HG03558 (cell line): ENCODE measurements around the gene AGMO.

ENCODE experiments used
- ATAC-seq: cut with Tn5 transposase; IDR thresholded peaks from one replicate; pipeline ENCODE4 v1.9.1; 2021; ENCODE audit warnings: moderate number of reproducible peaks; ENCODE audit not compliant: unreplicated experiment; ENCODE audit errors: extremely low read depth

Gene AGMO

DNA sequence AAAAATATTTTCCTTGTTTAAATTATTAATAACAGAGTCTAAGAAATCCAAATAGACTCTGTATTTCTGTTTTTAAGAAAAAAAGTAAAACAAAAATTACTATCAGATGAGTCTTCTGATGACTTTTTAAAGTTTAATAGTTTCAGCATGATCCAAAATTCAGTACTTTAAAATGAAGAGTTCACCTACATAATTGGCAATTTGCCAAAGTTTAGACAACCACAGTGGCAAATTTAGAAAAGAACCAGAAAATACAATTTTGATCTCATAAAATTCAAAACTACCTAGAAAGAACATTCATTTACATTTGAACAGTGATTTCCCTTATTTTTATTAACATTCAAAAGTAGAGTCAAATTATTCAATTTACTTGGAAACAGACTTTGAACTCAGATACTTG is 56.1 kb downstream of the AGMO start:
- ATAC-seq: no peak

DNA sequence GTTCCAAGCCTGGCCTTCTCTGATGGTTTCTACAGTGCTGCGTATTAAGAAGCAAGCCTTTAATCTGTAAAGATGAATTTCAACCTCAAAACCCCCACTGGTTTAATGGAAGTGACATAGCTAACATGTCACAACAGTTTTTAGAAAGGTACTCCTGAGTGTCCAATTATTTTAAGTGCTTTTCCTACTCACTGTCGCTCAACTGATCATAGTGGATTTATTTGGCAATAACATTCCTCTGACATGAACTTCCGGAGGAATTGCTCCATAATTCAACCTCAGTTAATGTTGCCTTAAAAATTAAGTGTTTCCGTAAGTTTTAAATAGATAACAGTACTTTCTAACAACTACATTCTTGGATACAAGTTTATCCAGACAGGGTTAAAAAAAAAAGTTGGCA is 57.5 kb downstream of the AGMO start:
- ATAC-seq: no peak

- no peak for ATAC-seq
Measured at GRCh38 chr7:15503603-15504290, 58.1 kb downstream of the AGMO start.

GRCh38 chr7:15498465-15498864 is 63.4 kb downstream of the AGMO start:
- no peak for ATAC-seq

GRCh38 chr7:15495170-15495569 is 66.6 kb downstream of the AGMO start:
- ATAC-seq: no peak

GRCh38 chr7:15494711-15495110 is 67.1 kb downstream of the AGMO start:
- no peak for ATAC-seq

DNA sequence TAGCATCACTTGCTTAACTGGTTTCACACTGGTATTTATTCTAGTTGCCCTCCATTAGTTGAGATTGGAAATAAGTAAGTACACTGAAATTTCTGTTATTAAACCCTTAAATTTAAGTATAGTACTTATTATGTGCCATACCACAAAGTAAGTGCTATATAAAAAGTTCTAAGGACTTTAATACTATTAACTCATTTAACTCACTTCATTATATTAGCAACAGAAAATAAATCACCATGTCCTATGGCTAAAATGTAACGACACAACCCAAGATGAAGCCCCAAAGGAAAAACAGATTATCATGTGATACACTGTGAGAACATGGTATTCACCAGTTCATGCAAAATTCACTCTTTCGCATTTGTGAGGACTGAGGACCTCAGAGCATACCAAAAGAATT is 70.5 kb downstream of the AGMO start:
- ATAC-seq: no peak

DNA sequence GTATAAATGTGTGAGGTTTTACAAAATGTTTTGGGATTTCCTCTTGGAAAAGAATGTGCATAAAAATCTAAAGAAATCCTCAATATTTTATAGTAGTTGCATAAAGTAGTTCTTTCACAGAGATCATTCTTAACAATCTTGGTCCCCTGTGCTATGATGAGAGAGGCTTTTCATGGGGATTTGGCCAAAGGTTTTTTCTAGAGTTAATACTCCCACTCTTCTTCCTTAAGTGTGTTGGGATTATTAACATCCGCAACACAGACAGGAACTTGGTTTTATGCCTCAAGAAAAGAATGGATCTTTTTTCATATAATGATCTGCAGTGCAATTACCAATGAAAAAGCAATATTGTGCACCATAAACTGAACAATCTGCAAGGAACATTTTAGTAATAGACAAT is 71.5 kb downstream of the AGMO start:
- ATAC-seq: no peak

DNA sequence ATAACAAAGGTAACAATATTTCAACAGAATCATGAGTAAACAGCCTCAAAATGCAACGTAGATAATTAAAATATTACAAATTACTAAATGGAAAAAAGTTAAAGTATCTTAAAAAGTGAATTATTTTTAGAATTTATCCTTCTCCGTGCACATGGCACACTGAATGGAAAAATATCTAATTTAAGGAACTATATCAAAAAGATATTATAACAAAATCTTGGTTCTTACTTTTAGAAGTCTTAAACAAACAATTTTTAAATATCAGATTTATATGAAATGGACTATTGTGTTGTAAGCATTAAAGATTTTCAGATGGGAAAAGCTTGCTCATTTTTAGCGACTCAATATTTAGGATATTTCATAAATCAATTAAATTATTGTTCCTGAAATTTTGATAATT is 72.0 kb downstream of the AGMO start:
- no peak for ATAC-seq

- no peak for ATAC-seq
Measured at GRCh38 chr7:15489383-15489782, 72.4 kb downstream of the AGMO start.

DNA sequence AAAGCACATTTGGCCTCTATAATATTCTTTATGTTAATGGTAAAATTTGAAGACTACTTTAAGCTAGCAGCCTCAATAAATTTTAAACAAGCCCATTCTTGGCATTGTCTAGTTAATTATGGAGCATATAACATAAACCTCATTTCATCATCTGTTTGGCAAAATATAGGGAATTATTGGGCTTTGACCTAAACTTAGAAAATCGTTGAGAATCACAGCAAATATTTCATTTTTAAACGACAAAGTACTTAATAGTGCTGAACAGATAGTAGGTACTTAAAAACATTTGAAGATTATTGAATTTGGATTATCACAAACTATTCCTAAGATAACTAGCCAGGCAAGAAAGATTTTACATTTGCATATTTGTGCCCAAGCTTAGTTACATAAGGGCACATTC is 73.4 kb downstream of the AGMO start:
- ATAC-seq: no peak

DNA sequence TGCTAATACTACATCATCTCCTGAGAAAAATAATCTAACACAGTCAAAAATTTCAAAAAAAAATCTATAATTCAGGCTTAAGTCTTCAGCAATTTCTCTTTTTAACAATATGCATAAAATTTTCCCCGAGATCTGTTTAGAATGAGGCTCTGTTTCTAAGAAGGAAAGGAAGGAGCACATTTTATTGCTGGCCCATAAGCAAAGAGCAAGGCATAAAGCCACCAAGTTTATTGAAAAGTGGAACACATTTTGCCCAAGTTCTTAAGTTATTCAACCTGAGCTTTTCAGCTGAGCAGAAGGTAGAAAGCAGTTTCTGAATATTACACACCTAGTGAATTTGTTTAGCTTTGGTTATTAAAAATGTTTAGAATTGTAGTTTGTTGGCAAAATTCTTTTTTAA is 73.9 kb downstream of the AGMO start:
- no peak for ATAC-seq

- no peak for ATAC-seq
Measured at GRCh38 chr7:15485998-15486397, 75.8 kb downstream of the AGMO start.

DNA sequence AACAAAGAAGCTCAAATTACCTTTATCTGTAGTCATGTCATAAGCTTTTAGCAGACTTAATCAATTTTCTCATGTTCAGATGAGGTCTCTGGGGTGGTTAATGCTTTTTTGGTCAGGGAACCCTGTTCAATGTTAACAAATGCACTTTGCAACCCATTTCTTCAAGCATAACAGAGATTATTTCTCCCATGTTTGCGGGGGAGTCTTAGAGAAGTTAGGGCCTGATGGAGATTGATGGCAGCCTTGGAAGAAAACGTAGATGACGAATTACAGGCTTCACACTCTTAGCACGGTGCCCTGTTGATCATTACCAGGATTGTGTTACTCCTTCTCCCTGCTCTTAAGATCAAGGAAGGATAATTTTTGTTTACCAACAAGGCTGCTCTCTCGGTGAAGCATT is 76.4 kb downstream of the AGMO start:
- no peak for ATAC-seq

DNA sequence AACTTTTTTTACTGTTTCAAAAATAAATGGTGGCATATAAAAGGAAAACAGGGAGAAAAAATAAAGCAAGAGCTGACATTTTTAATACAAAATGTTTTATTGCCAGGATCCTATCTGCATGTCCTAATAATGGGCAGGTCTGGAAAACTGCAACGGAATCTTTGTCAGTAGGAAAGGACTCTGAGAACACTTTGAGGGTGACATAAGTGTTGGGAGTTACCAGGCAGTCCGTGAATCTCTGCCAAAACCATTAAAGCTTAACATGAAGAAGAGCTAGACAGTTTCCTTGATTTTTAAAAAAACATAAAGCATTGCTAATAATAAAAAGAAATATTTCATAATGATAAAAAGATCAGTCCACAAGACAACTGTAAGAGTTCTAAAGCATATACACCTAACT is 80.7 kb downstream of the AGMO start:
- ATAC-seq: no peak

GRCh38 chr7:15478401-15478800 is 83.4 kb downstream of the AGMO start:
- no peak for ATAC-seq

DNA sequence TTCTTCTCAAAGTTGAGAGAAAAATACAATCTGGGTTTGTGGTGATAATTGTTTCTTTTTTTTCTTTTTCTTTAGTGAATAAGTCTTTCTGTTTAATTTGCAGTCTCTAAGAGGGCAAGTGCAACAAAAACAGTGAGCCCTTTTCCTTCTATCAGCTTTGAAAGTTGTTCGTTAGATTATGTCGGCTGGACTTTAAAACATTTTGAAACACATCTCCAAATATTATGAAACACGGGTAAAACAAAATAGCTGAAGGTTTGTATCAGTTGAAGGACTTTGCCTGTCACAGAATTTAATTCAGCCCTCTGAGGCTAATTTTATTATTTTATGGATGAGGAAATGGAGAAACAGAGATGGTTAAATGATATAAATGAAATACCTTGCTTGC is 85.3 kb downstream of the AGMO start:
- ATAC-seq: no peak

GRCh38 chr7:15475808-15476530 is 85.8 kb downstream of the AGMO start:
- no peak for ATAC-seq

DNA sequence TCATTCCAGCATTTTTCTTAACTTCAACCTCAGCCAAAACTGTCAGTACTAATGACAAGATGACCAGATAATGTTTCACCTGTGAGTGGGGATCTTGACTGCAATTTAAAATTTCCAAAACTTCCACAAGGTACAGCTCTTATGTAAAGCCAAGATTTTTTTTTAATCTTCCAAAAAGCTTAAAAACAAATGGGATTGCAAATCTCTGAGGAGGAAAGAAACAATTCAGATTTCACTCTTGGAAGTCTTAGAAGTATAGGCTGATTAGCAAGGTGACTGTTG is 90.2 kb downstream of the AGMO start:
- no peak for ATAC-seq

- ATAC-seq: no peak
Measured at GRCh38 chr7:15470825-15471668, 90.8 kb downstream of the AGMO start.

- ATAC-seq: no peak
Measured at GRCh38 chr7:15464667-15465121, 97.1 kb downstream of the AGMO start.
